ENCODE data around the gene SUCLA2. TPM values are rescaled to one million over a fixed set of nuclear protein-coding genes. Genes with fewer than 3 reads are reported as not detected.
"Not testable (repeated sequence)": the region's sequence is repeated elsewhere in the genome, so short reads cannot be mapped to it uniquely, and the experiment has no call there.

Gene SUCLA2
- 46.2 and 54.4 TPM in 2 replicates for total RNA-seq (2014; rRNA removed; shearing (Covaris generic))

DNA sequence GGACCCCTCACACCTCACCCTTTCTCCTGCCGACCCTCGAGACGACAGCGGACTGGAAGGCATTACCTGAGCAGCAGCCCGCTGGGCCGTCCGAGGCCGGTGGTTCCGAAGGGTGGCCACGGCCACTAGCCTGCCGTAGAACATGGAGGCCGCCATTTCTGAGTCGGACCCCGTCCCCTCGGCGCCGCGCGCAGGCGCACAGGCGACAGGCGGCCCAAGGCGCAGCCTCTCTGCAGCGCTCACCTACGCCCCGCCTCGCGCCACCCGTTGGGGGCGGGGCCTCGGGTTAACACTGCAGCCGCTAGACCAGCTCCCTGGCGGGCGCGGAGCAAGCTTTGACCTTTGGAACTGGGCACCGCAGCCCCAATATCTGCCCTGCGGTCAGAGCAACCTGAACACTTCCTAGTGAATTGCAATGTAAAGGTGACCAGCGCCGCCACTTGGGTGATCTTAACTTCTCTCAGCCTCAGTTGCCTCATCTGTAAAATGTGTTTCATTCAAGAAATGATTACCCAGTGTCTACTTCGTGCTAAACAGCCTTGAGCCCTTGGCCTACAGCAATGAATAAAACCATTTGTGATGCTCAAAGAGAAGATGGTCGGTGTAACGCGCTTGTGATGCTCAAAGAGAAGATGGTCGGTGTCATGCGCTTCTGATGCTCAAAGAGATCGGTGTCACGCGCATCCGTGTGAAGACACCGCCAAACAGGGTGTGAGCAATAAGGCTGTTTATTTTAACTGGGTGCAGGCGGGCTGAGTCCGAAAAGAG lies at the start of gene SUCLA2:
TSS of gene SUCLA2 (minus strand) at position 160 of the 768 bp plus-strand sequence. CDS start at position 156, 4 bp downstream.
- DNase-seq (ENCODE audit: low read depth) = peak; percentile 92

- DNase-seq (ENCODE audit: low read depth) = no peak
These were observed 49.5 kb upstream of the SUCLA2 start for GRCh38 chr13:48050550-48050949.

GRCh38 chr13:48043789-48044503 lies 42.9 kb upstream of the SUCLA2 start:
- no peak for DNase-seq (ENCODE audit: low read depth)

DNA sequence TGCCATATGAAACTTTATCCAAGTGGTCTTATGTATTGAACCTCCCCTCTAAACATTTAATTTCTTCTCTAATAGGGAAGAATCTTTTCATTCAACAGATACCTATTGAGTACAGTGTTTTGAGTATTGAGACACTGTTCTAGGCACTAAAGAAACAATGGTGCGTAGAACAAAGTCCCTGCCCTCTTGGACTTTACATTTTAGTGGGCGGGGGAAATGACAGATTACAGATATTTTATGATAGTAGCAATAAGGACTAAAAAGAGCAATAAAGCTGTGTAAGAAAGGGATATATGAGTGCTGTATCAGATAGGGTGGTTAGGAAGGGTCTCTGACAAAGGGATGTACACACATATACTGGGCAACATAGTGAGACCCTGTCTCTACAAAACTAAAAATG lies 41.8 kb upstream of the SUCLA2 start:
- DNase-seq (ENCODE audit: low read depth) = no peak

GRCh38 chr13:48040896-48041295 lies 39.8 kb upstream of the SUCLA2 start:
- DNase-seq (ENCODE audit: low read depth) = no peak

DNA sequence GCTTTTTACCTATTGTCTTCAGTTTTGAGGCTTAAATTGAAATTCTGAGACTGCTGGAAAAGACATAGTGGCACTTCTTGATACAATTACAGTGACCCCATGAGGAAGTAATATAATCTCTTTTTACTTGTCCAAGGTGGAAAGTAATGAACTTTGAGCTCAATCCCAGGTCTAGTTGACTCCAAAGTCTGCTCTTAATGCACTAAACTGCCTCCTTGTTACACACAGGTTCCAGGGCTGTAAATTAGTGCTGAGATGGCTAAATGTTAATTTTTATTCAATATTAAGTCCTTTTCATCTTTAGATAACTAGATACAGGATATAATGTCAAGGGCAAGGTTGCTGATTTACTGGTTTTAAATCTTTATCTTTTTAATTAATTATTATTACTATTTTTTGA lies 39.0 kb upstream of the SUCLA2 start:
- DNase-seq (ENCODE audit: low read depth) = no peak

GRCh38 chr13:48038761-48039160 lies 37.7 kb upstream of the SUCLA2 start:
- DNase-seq (ENCODE audit: low read depth) = peak; percentile 1

- DNase-seq (ENCODE audit: low read depth) = peak; percentile 95
These were observed 36.5 kb upstream of the SUCLA2 start, which contains the start of gene NUDT15 for GRCh38 chr13:48037346-48038173. Gene NUDT15 (plus strand): TSS chr13:48037726. CDS start chr13:48037747, 21 bp downstream.

- no peak for DNase-seq (ENCODE audit: low read depth)
These were observed 28.8 kb upstream of the SUCLA2 start for GRCh38 chr13:48029859-48030258.

DNA sequence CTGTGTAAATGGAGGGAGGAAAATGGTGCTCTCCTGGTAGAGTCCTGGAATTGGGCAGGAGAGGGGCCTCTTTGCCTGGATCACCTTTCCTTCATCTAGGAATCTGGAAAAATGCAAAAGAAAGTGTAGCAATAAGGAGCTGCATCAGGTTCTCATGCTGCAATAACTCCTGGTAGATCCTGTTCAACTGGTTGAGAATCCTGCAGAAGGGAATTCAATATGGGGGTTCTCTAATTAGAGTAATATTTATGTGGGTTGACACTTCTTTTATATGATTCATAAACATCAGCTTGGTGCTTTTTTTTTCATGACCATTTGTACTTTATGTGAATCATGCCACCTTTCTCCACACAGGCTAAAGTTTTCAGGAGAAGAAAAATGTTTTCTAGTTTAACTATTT lies 27.0 kb upstream of the SUCLA2 start:
- no peak for DNase-seq (ENCODE audit: low read depth)

- no peak for DNase-seq (ENCODE audit: low read depth)
These were observed 18.7 kb upstream of the SUCLA2 start for GRCh38 chr13:48019796-48020195.

DNA sequence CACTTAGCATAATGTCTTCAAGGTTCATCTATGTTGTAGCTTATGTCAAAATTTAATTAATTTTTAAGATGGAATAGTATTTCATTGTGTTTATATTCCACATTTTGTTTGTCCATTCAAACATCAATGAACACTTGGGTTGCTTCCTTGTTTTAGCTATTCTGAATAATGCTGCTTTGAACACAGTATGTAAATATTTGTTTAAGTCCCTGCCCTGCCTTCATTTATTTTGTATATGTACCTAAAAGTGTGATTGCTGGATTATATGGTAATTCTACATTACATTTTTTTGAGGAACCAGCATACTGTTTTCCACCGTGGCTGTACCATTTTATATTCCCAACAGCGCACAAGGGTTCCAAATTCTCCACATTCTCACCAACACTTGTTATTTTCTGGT lies 17.6 kb upstream of the SUCLA2 start:
- no peak for DNase-seq (ENCODE audit: low read depth)

DNA sequence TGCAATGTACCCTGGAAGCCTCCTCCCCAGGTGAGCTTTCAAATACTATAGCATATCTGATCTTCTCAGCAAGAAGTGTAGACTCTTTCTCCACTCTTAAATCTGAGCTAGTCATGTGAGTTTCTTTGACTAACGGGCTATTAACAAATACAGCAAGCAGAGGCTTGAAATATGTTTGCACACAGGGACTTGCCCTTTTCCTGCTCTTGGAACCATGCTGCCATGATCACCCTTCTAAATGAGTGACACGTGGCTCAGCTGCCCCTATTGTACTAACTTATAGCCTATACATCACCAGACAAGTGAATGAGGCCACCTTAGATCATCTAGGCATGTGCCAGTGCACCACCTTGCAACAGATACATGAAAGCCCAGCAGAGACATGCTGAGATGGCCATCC lies 13.3 kb upstream of the SUCLA2 start:
- no peak for DNase-seq (ENCODE audit: low read depth)

DNA sequence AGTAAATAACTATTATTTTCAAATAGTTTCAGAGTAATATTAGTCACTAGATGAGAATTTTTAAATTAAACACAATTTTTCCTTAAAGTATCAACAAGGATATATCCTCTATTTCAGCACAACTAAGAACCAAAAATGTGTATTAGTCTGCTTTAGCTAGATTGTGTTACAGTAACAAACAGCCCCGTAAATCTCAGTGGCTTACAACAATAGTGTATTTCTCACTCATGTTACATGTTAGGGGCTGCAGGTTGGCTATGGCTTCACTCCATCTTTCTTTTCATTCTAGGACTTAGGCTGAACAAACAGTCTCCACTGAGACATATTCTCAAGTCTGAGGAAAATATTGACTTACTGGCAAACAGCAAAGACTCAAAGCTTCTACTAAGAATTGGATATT lies 11.6 kb upstream of the SUCLA2 start:
- DNase-seq (ENCODE audit: low read depth) = no peak

GRCh38 chr13:48010698-48011097 lies 9.6 kb upstream of the SUCLA2 start:
- no peak for DNase-seq (ENCODE audit: low read depth)

GRCh38 chr13:48009284-48009683 lies 8.2 kb upstream of the SUCLA2 start:
- DNase-seq (ENCODE audit: low read depth) = peak; percentile 28

DNA sequence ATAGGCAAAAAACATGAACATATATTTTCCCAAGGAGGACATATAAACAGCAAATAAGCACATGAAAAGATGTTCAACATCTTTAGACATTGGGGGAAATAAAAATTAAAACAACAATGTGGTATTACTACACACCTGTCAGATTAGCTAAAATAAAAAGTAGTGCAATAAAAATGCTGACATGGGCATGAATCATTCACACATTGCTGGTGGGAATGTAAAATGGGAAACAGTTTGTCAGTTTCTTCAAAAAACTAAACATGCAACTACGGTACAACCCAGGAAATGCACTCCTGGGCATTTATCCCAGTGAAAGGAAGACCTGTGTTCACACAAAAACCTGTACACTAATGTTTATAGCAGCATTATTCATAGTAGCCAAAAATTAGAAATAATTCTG lies 5.3 kb upstream of the SUCLA2 start:
- no peak for DNase-seq (ENCODE audit: low read depth)

- no peak for DNase-seq (ENCODE audit: low read depth)
These were observed 3.1 kb upstream of the SUCLA2 start for GRCh38 chr13:48004201-48004600.

DNA sequence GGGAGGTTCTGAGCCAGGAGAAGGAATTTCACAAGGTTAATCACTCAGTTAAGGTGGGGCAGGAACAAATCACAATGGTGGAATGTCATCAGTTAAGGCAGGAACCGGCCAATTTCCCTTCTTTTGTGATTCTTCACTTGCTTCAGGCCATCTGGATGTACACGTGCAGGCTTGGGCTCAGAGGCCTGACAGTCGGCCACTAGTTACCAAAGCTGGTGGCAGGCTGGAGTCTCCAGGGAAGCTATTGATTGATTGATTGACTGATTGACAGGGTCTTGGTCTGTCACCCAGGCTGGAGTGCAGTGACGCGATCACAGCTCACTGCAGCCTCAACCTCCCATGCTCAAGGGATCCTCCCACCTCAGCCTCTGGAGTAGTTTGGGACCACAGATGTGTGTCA lies 926 bp upstream of the SUCLA2 start:
- not testable (repeated sequence) for DNase-seq (ENCODE audit: low read depth)

DNA sequence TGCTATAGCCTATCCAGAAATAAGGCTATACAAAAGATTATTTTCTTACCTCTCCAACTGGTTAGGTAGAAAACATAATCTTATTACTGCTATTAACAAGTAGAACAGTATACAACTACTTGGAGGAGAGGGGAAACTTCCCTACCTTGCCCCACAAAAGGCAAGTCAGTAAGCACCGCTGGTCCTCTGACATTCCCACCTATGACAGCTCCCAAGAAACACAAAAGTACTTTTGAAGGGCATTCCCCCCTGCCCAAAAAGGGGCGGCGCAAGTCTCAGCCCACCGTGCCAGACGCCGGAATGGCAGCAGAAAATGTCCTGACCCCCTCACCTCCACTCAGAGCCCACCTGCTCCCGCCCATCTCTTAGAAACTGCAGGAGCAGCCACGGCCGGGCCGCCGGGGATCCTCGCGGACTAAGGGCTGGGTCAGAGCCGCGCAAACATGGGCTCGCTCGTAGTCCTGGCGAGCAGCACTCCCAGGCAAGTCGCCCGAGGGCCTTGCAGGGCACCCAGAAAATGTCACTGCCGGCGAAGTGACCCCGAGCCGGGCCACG lies 437 bp downstream of the SUCLA2 start:
- peak; percentile 4 for DNase-seq (ENCODE audit: low read depth)

GRCh38 chr13:47999973-48000372 lies 1.1 kb downstream of the SUCLA2 start:
- DNase-seq (ENCODE audit: low read depth) = no peak

DNA sequence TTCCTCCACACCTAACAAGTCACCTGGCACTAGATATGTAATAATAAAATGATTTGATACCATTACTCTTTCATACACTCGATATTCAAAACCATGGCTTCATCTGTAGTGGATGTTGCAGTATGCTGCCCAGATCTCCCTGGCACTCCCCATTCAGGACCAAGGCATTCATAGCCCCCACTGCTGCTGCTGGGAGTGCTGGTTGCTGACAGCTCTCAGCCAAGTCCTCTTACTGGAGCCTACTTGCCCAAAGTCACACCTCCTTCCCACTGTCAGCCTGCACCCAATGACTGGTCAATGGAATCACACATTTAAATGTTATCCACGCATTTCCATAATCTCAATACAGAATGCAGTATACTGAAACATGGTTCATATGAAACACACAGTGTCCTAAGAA lies 3.7 kb downstream of the SUCLA2 start:
- DNase-seq (ENCODE audit: low read depth) = no peak

Data from Daoy (cell line).